HG02571 (cell line): ENCODE measurements around the gene NSUN7.
"Not testable (repeated sequence)": the region's sequence is repeated elsewhere in the genome, so short reads cannot be mapped to it uniquely, and the experiment has no call there.

ENCODE experiments used
- ATAC-seq: cut with Tn5 transposase; IDR thresholded peaks from one replicate; pipeline ENCODE4 v1.9.1; 2021; ENCODE audit warnings: mild to moderate bottlenecking, moderate library complexity; ENCODE audit not compliant: unreplicated experiment

Gene NSUN7, protein sequence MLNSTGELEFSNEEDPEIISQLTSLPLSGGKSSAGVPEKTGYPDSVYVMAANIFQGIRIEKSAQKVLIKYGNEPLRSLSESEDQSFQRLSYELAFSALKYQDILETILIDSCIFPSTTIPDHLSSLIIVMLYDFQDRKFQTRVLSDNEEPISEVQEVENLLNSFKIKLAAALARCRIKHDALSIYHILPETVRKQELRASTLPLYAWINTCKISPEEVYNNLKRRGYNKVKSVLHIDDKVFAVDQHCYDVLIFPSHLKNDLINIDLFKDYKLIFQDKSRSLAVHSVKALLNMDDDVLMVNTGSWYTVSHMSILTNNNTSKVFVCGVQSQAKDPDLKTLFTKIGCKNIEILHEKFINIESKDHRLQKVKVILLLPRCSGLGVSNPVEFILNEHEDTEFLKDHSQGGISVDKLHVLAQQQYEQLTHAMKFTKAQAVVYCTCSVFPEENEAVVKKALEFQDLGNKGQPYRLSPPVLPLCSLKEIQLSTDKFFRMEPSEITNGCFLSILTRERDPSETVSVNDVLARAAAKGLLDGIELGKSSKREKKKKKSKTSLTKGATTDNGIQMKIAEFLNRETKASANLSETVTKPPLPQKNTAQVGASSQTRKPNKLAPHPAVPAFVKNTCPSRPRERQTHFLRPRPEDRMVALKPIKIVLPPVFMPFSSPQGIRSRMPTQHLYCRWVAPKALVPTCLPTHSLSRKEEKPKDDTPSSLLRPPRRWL

DNA sequence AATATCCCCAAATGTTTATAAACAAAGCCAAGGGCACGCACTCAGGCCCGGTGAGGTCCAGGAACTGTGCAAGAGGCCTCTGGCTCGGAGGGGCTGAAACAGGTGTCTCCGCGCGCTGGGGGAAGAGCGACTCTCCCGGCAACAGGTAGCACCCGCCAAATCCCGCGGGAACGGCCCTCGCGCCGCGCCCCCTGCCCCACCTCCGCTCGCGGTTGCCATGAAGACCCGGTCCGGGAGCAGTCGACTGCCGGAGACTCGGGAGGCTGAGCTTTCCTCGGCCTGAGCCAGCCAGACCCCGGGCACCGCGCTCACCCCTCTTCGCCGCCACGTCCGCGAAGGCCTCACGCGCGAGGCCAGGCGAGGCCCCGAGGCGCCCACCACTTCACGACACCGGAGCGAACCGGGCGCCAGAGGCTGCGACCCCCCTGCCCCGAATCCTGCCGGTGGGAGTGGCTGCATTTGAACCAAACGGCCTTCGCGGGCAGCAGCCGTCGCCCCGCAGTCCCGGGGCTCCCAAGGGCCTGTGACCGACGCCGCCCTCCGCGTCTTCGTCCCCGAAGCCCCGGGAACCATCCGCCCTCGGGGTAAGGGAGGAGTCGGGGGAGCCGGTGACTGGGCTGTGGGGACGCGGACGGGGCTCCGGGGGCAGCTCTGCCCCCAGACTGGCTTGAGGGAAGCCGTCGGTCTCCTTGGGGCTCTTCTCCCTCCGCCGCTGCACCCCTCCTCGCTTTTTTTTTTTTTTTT is at the start of gene NSUN7:
TSS of gene NSUN7 (plus strand) at position 239 of the 744 bp plus-strand sequence. CDS start 739 bp downstream, outside the sequence.
- no peak for ATAC-seq

DNA sequence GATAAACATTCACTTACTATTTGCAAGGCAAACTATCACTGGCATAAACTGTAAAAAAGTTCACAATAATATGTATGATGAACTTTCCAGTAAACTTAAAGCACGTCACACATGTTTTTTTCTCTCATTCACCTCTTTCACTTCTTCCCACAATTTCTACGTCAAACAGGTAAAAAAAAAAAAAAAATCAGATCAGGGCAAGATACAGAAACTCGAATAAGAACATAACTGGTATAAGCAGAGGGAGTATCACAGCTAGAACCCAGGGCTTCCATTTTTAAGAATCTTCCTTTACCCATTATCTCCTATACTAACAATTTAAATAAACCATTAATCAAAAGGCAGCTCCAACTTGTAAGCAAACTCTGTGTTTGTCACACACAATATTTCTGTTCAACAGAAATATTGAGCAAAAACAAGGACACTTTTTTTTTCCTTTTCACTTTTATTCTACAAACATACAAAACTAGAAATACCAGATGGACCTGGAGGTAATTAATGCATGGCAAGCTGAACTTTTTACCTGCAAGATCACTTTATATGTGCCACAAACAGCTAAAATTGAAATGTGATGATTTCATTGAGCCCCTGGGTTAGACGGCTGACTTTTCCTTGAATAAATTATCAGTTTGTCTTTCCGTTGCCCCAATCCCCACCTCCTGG is 47.5 kb upstream of the NSUN7 start:
- ATAC-seq: no peak

DNA sequence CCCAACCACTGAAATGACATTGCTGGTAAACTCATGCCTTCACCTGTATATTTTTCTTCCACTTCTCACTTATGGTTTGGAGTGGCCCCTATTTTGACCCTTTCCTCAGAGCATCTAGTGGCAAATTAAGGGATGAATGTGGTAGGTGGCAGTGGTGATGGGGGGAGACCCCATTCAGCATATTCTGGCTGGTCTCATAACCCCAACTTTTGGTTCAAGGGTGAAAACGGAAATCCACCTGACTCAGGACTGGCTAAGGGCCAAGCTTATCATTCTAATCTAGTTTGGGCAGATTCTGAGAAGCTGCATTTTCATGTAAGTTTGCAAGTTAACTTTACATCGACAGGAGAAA is 47.0 kb upstream of the NSUN7 start:
- no peak for ATAC-seq

DNA sequence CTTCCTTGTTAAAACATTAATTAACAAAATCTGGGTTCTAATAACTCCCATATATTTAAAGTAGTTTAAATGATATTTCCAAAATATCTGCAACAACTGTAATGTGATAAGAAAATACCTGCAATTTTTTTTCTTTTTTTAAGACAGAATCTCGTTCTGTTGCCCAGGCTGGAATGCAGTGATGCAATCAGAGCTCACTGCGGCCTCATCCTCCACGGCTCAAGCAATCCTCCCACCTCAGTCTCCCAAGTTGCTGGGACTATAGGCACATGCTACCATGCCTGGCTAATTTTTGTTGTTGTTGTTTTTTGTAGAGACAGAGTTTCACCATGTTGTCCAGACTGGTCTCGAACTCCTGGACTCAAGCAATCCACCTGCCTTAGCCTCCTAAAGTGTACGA is 45.7 kb upstream of the NSUN7 start:
- ATAC-seq: no peak

DNA sequence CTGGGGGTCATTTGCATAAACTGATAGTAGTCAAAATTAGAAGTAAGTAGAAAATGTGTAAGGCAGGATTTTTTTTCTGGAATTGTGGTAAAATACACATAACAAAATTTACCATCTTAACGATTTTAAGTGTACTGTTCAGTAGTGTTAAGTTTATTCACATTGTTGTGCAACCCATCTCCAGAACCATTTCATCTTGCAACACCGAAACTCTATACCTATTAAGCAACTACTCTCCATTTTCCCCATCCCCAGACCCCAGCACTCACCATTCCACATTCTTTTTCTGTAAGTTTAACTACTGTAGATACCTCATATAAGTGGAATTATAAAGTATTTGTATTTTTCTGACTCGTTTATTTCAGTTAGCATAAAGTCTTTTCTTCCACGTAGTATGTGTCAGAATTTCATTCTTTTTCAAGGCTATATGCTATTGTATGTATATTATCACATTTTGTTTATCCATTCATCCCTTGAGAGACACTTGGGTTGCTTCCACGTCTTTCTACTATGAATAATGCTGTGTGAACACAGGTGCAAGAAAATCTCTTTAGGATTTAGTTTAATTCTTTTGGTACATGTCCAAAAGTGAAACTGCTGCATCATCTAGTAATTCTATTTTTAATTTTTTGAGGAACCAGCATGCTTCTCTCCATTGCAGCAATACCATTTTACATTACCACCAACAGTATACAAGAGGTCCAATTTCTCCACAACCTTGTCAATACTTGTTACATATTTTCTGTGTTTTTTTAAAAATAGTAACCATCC is 39.1 kb upstream of the NSUN7 start:
- no peak for ATAC-seq

DNA sequence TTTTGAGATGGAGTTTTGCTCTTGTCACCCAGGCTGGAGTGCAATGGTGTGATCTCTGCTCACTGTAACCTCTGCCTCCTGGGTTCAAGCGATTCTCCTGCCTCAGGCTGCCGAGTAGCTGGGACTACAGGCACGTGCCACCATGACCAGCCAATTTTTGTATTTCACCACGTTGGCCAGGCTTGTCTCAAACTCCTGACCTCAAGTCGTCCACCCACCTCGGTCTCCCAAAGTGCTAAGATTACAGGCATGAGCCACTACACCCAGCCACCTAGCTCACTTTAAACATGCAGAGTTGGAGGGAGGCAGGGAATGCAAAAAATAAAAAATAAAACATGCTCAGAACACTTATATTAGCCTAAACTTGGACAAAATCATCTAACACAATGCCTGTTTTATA is 36.8 kb upstream of the NSUN7 start:
- not testable (repeated sequence) for ATAC-seq

DNA sequence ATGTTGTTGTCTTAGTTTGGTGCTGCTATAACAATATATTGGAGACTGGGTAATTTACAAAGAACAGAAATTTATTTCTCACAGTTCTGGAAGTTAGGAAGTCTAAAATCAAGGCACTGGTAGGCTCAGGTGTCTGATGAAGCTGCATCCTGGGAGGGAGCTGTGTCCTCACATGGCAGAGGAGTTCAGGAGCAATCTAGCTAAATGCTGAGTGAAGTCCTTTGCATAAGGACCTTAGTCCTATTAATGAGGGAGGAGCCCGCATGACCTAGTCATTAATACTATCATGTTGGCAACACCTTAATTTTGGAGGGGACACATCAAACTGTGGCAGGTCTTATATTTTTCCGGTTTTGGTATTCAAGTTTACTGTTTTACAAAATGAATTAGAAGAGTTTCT is 36.0 kb upstream of the NSUN7 start:
- no peak for ATAC-seq

GRCh38 chr4:40718586-40718985 is 31.2 kb upstream of the NSUN7 start:
- no peak for ATAC-seq

DNA sequence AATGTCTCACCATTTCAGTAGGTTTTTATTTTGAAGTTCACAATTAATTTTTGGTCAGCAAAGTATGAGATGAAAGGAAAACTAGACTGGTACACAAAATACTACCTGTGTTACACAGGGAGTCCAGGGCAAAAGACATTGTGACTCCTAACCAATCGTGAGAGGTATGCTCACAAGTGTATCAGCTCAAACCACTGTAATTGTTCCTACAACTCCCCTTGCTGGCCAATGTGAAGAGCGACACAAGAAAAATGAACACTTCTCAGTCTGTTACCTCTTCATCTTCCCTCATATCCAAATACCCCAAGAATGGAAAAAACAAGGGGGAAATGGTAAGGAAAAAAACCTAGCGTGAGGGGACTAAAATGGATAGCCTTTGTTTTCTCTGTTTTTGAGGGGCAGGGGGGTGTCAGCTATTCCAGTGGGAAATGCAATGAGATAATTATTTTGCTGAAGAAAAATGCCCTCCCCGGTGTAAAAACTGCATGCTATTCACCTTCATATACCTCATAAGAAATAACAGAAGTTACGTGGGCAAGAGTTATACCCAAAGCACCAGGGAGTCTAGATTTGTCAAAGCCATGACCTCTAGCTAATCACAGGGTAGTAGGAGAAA is 30.6 kb upstream of the NSUN7 start:
- peak; percentile 58 for ATAC-seq

DNA sequence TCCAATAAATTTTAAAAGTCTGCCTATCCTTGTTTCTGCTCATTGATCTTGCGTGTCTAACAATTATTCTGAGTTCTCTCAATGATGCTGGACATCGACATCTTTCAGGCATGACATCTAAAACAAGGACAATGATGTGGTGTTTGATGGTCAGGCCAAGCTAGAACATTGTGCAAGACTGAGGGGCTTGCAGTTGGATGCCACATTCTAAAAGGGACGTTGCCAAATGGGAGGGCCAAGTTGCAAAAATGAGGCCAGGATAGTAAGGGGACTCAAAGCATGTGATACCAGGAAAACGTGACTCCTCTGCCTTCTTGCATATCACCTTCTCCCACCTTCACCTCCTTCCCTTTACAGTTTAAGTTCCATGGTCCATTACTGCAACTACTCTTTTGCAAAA is 29.4 kb upstream of the NSUN7 start:
- ATAC-seq: no peak

- no peak for ATAC-seq
These were observed 28.8 kb upstream of the NSUN7 start for GRCh38 chr4:40720916-40721315.

DNA sequence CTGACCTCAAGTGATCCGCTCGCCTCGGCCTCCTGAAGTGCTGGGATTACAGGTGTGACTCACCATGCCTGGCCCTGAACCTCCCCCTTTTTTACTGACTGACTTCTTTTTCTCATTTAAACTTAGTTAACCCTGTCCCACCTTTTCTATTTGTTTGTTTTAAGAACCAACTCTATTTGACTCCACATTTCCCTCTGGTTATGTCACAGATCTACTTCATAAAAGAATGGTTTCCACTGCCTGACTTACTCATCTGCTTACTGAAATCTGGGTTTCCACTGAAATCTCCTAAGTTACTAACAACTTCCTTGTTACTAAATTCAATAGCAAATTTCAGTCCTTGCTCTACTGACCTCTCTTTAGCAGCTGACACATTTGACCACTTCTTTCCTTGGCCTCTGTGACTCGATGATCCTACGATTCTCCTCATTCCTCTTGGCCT is 28.0 kb upstream of the NSUN7 start:
- no peak for ATAC-seq

DNA sequence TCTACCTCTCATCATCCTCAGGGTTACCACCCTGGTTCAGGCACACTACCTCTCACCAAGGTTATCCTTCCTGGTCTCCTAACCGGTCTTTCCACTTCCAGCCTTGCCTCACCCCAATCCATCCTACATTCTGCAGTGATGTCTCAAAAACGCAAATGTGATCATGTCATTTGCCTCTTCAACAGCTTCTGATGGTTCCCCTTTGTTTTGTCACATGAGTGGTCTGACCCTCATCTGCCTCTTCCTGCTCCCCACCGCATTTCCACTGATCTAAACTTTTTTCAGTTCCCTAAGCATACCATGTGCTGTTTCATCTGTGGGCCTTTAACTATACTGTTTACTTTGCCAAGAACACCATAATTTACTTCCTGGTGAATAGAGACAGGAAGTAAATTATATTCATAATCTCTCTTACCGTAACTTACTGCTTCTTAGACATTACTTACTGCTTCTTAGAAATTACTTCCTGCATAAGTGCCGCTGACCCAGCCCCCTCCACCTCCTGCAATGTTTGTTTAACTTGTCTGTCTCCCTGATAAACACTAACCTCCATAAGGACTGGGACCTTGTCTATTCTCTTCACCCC is 27.1 kb upstream of the NSUN7 start:
- peak; percentile 60 for ATAC-seq

- ATAC-seq: no peak
These were observed 26.0 kb upstream of the NSUN7 start for GRCh38 chr4:40723728-40724127.

DNA sequence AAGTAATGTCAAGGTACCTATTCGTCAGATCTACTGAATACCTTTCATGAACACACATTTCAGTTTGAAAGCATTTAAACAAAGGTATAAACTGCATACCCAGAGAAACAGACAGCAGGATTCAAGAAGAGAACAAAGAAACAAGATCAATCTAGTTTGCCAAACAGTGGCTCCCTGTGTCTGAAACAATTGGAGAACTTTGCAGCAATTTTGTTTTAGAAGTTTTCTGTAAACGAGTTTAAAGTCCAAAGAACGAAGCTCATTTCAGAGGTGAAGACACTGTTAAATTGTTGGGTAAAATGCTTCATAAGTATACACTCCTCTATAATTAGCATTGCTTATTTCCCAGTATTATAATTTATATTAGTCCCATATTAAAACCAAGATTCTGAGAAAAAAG is 21.4 kb upstream of the NSUN7 start:
- ATAC-seq: no peak

GRCh38 chr4:40729555-40729954 is 20.2 kb upstream of the NSUN7 start:
- no peak for ATAC-seq

GRCh38 chr4:40730091-40730679 is 19.6 kb upstream of the NSUN7 start:
- no peak for ATAC-seq

GRCh38 chr4:40731361-40731760 is 18.4 kb upstream of the NSUN7 start:
- ATAC-seq: no peak

DNA sequence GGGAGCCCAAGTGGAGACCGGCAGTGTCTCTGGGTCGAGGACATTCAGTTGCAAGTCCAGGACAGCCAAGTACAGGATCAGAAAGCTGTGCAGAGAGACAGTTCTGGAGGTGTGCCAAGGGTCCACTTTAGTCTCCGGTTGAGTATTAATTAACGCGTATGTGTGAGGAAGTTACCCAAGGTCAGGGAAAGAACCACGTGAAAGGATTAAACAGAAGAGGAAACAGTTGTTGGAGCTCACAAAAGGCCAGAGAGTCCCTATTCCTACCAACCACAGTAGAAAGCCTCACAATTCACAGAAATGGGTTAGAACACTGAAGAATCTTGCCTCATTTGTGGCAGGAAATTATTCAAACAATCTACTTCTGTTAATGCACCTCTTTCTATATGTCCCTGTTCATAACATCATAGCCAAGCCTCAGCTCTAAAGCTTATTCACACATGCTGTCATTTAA is 17.9 kb upstream of the NSUN7 start:
- no peak for ATAC-seq
